ENCODE measurements around the gene STK4. TPM values are rescaled to one million over a fixed set of nuclear protein-coding genes. Genes with fewer than 3 reads are reported as not detected.

STK4 gene
- total and polyA plus RNA-seq, 2 experiments from 2014 or later: 16.0 to 19.1 TPM

- H3K9me3 ChIP-seq (ENCODE audit: low read depth): no peaks in the 10 kb centered on the region
- no peak for TF ChIP-seq CTCF (IDR thresholded peaks at IDR 0.05; ENCODE audit: low read depth, low read length)
- no peak for DNase-seq (ENCODE audit: low read depth in 1 of 2, low spot score in 1 of 2)
- peaks cover 12% of the 10 kb centered on the region for H3K36me3 ChIP-seq
- no peaks in the 10 kb centered on the region for H3K27me3 ChIP-seq
- no peak overlapping the region for H3K4me3 ChIP-seq
- no peaks in the 10 kb centered on the region for H3K4me1 ChIP-seq (ENCODE audit: low read depth)
- no peak overlapping the region for H3K27ac ChIP-seq
Measured at GRCh38 chr20:45029884-45030283, 63.6 kb downstream of the STK4 start.

- no peak overlapping the region for H3K27ac ChIP-seq
- H3K27me3 ChIP-seq: no peaks in the 10 kb centered on the region
- no peak overlapping the region for H3K4me3 ChIP-seq
- no peaks in the 10 kb centered on the region for H3K4me1 ChIP-seq (ENCODE audit: low read depth)
- H3K36me3 ChIP-seq: no peaks in the 10 kb centered on the region
- DNase-seq (ENCODE audit: low read depth in 1 of 2, low spot score in 1 of 2): no peak
- TF ChIP-seq CTCF (IDR thresholded peaks at IDR 0.05; ENCODE audit: low read depth, low read length): no peak
- no peaks in the 10 kb centered on the region for H3K9me3 ChIP-seq (ENCODE audit: low read depth)
Measured at GRCh38 chr20:45032276-45032675, 66.0 kb downstream of the STK4 start.

- H3K36me3 ChIP-seq: no peaks in the 10 kb centered on the region
- no peak overlapping the region for H3K4me3 ChIP-seq
- no peak for DNase-seq (ENCODE audit: low read depth in 1 of 2, low spot score in 1 of 2)
- TF ChIP-seq CTCF (IDR thresholded peaks at IDR 0.05; ENCODE audit: low read depth, low read length): no peak
- H3K27ac ChIP-seq: no peak overlapping the region
- H3K9me3 ChIP-seq (ENCODE audit: low read depth): no peaks in the 10 kb centered on the region
- no peaks in the 10 kb centered on the region for H3K27me3 ChIP-seq
- H3K4me1 ChIP-seq (ENCODE audit: low read depth): no peaks in the 10 kb centered on the region
Measured at GRCh38 chr20:45032781-45033180, 66.5 kb downstream of the STK4 start.

GRCh38 chr20:45034436-45034835 is 68.1 kb downstream of the STK4 start:
- no peaks in the 10 kb centered on the region for H3K4me1 ChIP-seq (ENCODE audit: low read depth)
- no peaks in the 10 kb centered on the region for H3K27me3 ChIP-seq
- no peaks in the 10 kb centered on the region for H3K9me3 ChIP-seq (ENCODE audit: low read depth)
- no peak for DNase-seq (ENCODE audit: low read depth in 1 of 2, low spot score in 1 of 2)
- no peak overlapping the region for H3K27ac ChIP-seq
- H3K36me3 ChIP-seq: no peaks in the 10 kb centered on the region
- TF ChIP-seq CTCF (IDR thresholded peaks at IDR 0.05; ENCODE audit: low read depth, low read length): no peak
- H3K4me3 ChIP-seq: no peak overlapping the region

GRCh38 chr20:45036044-45036755 is 69.9 kb downstream of the STK4 start:
- peak in 1 of 2 donors; percentile 58 for DNase-seq (ENCODE audit: low read depth in 1 of 2, low spot score in 1 of 2)
- no peak overlapping the region for H3K4me3 ChIP-seq
- no peaks in the 10 kb centered on the region for H3K9me3 ChIP-seq (ENCODE audit: low read depth)
- no peaks in the 10 kb centered on the region for H3K36me3 ChIP-seq
- H3K4me1 ChIP-seq (ENCODE audit: low read depth): no peaks in the 10 kb centered on the region
- no peak for TF ChIP-seq CTCF (IDR thresholded peaks at IDR 0.05; ENCODE audit: low read depth, low read length)
- no peak overlapping the region for H3K27ac ChIP-seq
- no peaks in the 10 kb centered on the region for H3K27me3 ChIP-seq

Data from cardiac muscle cell (in vitro differentiated cells and primary cell).